Activated naive CD8-positive, alpha-beta T cell treated with anti-CD3 and anti-CD28 coated beads, Interleukin-2, amount 50 U/mL, for 16 hours (primary cell): ENCODE data around the gene INO80.
"Not testable (repeated sequence)": the region's sequence is repeated elsewhere in the genome, so short reads cannot be mapped to it uniquely, and the experiment has no call there.

Experiments used
- DNase-seq: peaks from one replicate; pipeline ENCODE4 v3.0.0-alpha.2; 2020; ENCODE audit warnings: low read depth, low spot score

INO80 gene

DNA sequence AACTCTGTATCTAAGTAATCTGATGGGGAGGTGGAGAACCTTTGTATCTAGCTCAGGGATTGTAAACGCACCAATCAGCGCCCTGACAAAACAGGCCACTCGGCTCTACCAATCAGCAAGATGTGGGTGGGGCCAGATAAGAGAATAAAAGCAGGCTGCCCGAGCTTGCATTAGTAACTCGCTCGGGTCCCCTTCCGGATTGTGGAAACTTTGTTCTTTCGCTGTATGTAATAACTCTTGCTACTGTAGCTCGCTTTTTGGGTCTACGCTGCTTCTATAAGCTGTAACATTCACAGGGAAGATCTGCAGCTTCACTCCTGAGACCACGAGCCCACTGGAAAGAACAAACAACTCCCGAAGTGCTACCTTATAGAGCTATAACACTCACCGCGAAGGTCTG, 153.8 kb downstream of the INO80 start:
- DNase-seq = not testable (repeated sequence)

DNA sequence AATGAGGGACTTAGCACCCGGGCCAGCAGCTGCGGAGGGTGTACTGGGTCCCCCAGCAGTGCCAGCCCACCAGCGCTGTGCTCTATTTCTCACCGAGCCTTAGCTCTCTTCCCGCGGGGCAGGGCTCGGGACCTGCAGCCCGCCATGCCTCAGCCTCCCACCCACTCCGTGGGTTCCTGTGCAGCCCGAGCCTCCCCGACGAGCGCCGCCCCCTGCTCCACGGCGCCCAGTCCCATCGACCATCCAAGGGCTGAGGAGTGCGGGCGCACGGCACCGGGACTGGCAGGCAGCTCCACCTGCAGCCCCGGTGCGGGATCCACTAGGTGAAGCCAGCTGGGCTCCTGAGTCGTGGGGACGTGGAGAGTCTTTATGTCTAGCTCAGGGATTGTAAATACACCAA, 154.3 kb downstream of the INO80 start:
- DNase-seq = not testable (repeated sequence)

DNA sequence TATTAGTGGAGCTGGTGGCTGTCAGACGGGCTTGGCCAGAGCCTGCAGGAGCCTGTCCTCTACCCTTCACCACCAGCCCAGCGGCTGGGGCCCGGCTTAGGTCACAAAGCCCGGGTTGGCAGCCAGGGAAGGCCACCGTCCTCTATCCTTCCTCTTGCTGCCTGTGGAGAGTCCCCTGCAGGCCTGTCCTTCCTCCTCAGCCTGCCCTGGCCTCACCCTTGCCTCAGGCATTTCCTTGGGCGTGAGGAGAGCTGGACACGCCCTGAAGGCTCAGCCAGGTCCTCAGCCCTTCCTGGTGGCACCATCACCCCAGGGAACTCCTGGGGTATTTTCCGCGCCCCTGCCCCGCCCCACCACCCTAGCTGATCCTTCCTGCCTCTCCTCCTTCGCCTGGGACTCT, 155.2 kb downstream of the INO80 start:
- no peak for DNase-seq

DNA sequence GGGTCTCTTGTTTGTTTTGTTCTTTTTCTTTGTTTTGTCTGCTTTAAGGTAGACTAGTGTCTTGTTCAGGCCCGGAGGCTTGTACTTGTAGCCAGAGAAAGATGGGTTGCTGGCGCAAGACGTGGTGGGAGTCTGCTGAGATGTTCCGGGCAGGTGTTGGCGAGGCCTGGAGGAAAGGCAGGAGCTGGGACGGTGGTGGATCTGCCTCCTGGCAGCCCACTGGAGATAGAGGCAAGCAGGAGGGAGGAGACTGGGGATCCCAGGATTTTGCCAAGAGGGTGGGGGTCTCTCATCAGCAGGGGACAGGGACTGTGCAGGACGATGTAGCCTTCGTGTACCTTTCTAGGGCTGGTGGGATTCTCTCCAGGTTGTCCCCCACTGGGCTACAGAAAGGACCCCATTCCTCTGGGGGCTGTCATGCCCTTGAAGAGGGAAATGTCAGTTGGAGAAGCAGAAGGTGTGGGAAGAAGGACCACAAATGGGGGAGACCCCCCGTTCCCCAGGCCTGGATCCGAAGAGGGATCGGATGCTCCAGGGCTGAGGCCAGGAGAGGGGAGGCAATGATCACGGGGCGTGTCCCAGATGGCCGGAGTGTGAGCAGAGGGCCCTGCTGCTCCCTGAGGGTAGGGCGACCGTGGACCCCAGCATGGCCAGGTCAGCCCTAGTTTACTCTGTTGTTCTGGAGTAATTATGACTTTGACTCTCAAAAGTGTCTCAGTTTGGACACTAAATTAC, 155.8 kb downstream of the INO80 start:
- no peak for DNase-seq

DNA sequence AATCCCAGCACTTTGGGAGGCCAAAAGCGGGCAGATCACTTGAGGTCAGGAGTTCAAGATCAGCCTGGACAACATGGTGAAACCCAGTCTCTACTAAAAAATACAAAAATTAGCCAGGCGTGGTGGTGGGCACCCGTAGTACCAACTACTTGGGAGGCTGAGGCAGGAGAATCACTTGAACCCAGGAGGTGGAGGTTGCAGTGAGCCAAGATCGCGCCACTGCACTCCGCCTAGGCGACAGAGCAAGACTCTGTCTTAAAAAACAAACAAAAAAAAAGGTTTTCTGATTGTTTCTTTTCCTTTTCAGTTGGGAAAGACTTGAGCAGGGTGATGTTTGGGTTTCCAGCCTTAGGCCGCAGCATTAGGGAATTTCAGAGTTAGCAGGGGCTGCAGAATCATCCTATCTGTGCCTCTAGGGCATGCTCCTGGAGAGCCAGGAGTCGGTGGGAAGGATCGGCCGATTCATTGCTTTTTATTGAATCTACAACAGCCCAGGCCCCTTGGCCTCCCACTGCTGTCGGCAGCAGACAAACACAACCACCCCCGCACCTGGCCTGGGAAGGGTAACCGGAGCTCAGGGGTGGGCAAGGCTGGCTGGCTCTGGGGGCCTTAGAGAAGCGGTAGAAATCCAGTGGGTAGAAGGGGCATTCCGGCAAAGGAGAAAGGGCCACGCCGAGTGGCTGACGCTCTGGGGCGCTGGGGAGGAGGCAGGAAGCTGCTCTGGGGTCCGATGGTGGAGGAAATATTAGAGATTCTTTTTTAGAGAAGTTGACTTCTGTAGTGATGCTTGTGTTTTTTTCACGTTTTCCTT, 156.5 kb downstream of the INO80 start:
- DNase-seq = no peak

DNA sequence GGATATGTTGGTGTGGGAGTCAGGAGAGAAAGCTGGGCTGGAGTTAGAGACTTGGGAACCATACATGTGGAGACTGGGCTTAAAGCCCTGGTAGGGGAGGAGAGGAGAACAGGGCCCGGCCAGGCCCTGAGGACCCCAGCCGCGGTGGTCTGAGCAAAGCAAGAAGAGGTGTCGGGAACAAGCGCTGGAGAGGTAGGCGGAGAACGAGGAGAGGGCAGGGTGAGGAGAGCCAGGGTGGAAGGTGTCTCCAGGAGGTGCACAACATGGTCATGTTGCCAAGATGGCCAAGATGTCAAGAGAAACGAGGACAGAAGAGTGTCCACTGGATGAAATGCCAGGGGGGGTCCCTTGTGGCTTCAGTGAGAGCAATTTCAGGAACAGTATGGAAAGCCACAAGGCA, 157.4 kb downstream of the INO80 start:
- DNase-seq = no peak

DNA sequence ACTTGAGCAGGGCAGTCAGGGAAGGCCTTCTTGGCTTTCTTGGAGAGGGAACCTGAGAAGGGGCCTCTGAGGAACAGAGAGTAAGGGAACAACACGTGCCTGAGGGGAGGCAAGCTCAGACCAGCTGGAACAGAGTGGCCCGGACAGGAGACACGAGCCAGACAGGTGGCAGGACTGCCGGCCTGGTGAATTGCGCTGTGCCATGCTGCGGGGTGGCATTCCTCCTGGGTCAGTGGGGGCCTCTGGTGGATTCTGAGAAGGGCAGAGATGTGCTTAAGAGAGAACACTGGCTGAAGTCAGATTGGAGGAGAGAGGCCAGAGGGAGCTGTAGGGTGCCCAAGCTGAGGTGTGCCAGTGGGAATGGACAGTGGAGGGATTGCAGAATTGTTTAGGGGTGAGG, 157.9 kb downstream of the INO80 start:
- no peak for DNase-seq

DNA sequence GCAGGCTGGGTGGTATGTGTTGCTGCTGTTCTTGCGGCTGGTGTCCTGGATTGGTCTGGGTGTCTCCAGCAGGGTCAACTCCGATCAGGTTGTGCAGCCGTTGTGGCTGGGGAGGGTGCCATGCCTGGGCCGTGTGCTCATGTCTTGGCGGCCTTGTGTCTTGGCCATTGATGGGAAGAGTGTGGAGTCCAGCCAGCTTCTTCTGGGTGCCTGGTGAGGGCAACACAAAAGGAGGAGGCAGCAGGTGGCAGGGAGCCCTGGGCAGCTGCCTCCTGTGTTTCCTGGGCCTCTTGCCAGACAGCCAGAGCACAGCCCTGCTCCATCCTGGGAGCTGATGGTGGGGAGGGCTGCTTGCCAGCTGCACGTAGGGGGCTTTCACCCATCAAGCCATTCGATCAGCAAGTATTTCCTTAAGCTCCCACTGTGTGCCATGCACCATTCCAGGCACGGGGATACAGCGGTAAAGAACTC, 158.5 kb downstream of the INO80 start:
- no peak for DNase-seq

DNA sequence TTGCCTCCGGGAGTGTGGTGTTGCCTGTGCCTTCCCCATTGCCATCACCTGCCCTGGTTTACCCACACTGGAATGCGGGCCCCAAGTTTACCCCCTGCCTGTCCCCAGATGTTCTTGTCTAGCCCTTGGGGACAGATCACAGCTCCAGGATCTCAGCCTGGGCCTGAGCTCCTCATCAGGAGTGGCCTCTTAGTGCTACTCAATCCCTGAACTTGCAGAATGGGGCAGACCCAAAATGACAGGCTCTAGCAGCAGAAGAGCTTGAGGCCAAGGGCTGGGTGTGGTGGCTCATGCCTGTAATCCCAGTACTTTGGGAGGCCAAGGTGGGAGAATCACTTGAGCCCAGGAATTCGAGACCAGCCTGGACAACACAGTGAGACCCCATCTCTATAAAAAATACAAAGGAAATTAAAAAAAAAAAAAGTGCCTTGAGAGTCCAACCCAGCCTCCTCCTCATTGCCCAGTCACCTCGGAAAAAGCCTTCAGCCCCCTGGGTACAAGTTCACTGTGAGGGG, 159.0 kb downstream of the INO80 start:
- DNase-seq = no peak

DNA sequence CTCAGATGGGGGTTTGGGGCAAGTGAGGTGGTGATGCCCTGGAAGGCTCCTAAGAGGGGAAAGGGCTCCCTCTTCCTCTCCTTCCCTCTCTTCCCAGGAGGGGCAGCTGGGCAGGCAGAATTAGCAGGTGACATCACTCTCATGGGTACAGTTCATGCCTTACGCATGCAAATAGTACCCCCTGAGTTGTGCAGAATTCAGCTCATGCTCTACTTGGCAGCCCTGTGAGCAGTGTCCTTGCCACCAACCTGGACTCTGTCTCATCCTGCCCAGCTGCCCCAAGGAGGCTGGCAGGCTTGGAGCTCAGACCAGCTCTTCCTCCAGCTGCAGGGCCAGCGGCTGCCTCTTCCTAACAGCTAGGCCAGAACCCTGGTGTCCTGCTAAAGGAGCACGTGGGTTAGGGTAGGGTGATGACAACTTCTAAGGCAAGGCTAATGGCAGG, 159.5 kb downstream of the INO80 start:
- DNase-seq = no peak

DNA sequence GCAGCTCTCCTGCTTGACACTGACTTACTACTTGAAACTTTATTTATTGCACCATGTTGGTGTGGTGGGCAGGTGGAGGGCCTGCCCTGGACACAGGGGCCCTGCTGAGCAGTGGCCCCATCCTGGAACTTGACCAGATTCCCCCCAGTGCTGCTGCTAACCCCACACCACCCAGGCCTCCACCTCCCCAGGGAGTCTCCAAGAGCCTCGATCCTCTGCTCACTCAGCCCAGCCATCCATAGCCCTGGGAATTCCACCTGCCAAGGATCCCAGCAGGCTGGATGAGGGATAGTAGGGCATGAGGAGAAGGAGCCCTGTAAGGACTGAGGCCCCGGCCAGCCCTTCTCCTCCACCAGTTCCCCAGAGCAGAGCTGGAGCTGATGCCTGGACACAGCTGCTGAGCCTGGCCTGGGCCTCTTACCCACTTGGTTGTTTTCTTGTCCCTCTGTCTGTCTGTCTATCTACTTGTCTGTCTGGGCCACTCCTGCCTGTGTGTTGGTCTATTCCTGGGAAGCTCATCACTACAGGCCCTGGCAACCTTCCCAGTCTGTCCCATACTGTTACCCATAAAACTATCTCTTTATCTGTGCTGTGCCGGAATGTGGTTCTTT, 160.0 kb downstream of the INO80 start:
- DNase-seq = no peak

DNA sequence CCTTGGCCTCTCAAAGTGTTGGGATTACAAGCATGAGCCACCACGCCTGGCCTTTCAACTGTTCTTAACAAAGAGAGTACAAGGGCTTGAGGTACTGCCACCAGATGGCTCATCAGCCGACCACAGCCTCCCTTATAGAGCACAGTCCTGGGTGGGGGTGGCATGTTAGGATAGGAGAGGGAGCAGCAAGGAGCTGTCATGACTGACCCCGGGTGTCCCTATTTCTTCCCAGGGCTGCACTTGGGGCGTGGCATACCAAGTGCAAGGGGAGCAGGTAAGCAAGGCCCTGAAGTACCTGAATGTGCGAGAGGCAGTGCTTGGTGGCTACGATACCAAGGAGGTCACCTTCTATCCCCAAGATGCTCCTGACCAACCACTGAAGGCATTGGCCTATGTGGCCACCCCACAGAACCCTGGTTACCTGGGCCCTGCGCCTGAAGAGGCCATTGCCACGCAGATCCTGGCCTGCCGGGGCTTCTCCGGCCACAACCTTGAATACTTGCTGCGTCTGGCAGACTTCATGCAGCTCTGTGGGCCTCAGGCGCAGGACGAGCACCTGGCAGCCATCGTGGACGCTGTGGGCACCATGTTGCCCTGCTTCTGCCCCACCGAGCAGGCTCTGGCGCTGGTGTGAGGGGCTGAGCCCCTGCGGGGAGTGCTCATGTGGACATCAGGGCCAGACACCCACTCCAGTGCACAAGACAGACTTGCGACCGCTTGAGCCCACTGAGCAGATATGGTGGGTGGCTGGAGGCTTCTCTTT, 160.8 kb downstream of the INO80 start:
- no peak for DNase-seq

DNA sequence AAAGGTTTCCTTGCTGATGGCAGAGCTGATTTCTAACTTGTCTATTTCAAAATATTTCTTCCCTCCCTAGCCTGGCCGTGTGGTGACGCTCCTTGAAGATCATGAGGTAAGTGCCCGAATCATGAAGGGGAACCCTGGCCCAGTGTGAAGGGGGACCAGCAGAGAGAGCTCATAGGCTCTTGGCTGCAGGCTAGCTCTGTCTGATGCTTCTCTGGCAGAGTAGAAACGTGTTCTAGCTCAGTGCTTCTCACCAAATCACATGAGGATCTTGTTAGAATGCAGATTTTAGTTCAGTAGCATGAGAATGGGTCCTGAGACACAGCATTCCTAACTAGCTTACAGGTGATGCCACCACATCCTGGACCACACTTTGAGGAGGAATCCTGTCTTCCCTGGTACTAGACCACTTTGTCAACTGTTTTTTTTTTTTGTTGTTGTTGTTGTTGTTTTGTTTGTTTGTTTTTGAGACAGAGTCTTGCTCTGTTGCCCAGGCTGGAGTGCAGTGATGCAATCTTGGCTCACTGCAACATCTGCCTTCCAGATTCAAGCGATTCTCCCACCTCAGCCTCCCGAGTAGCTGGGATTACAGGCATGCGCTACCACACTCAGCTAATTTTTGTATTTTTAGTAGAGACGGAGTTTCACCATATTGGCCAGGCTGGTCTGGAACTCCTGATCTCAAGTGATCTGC, 161.8 kb downstream of the INO80 start:
- not testable (repeated sequence) for DNase-seq

DNA sequence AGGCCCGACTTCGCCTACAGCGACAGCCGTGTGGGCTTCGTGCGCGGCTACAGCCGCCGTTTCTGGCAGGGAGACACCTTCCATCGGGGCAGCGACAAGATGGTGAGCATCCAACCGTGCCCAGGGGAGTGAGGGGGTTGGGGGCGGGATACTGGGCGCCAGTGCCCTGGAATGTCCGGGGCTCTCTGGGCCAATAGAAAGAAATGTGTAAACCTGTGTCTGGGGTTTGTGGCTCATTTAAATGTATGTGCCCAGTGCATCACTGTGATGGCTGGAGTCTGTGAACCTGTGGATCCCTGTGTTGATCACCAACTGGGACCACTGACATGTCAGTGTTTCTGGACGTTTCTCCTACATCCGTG, 162.4 kb downstream of the INO80 start:
- DNase-seq = no peak

DNA sequence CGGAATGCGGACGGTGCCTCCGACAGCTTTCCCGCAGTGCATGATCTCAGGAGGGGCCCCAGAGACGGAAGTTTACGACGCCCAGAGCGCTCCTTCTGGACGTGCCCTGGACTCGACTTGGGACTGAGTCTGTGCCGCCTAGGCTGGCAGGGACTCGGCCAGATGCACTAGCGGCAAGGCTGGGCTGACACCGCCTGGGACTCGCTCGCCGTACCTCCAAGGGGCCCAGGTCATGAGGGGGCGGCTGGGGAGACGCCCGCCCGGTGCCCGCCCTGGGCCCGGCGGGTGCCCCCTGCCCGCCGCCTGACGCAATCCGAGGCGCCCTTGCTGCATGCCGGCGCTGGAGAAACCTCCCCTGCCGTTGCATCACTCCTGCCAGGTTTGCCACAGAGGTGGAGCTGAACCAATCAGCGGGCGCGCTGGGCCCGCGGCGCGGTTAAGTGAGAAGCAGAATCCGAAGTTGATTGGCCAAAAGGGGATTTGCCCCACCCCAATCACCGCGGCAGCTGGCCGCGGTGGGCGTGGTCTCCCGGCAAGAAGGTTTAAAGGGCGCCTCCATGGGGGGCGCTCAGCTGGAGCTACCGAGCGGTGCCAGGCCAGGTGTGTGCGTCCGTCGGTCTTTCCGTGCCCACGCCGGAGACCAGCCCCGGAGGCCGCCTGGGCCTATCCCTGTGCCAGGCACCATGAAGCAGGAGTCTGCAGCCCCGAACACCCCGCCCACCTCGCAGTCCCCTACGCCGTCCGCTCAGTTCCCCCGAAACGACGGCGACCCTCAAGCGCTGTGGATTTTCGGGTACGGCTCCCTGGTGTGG, 163.0 kb downstream of the INO80 start, which contains the start of gene CHAC1:
Gene CHAC1 (plus strand): TSS at position 571 of the 812 bp plus-strand sequence. CDS start 113 bp downstream, at position 684.
- DNase-seq = peak; percentile 92

DNA sequence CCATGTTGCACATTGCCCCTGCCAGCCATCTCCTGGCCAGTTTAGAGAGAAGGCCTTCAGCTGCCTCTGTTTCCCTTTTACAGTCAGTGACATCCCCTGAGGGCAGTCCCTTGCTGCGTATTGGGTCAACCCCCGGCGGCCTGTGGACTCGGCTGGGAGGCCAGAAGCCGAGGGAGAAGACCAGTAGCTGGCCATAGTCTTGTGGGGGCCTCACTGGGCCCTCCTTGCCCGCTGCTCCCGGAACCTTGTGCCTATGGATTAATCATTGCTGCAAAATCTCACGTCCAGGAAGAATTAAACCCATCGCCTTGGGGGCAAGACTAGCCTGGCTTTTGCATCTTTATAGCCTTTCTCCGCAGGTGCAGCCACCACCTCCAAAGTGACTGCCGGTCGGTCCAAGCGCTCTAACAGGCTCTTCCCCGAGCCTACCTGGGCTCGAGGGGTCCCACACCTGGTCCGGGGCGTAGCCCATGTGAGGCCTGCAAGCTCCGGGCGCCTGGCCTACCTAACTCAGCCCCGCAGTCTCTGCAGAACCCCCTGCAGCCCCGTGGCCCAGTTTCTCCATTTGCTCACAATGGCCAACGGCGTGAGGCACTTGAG, 163.7 kb downstream of the INO80 start:
- DNase-seq = no peak

DNA sequence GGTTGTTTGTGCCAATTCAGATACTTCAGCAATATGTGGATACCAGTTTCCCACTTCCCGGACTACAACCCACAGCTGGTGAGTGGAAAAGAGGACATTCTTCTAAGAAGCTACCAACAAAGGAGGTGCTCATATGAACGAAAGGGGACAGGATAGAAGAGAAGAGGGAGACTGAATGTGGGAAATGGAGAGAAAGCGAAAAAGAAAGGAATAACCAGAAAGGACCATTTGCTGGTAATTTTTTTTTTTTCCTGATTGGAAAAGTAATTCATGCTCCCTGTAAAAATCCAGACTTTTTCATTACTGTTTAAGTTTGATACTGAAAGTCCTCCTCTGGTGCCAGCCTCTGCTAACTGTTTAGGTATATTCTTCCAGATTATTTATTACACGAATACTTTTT, 164.3 kb downstream of the INO80 start:
- no peak for DNase-seq

DNA sequence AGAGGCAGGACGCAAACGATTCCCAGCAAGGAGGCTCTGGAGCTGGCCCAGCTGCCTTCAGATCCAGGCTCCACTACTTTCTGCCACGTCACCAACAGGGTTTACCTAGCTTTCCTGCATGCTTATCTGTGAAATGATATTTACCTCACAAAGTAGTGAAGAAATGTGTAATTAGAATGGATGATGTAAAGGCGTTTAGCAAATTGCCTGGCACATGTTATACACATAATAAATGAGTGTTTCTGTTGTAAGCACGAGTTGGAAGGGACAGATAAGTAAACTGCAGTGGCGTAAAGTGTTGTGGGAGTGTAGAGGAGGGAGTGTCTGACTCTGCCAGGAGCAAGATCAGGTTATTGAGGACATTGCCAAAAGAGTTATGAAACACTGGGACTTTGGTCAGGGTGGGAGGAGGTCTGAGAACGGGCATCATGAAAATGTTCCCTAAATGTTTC, 166.3 kb downstream of the INO80 start:
- no peak for DNase-seq

DNA sequence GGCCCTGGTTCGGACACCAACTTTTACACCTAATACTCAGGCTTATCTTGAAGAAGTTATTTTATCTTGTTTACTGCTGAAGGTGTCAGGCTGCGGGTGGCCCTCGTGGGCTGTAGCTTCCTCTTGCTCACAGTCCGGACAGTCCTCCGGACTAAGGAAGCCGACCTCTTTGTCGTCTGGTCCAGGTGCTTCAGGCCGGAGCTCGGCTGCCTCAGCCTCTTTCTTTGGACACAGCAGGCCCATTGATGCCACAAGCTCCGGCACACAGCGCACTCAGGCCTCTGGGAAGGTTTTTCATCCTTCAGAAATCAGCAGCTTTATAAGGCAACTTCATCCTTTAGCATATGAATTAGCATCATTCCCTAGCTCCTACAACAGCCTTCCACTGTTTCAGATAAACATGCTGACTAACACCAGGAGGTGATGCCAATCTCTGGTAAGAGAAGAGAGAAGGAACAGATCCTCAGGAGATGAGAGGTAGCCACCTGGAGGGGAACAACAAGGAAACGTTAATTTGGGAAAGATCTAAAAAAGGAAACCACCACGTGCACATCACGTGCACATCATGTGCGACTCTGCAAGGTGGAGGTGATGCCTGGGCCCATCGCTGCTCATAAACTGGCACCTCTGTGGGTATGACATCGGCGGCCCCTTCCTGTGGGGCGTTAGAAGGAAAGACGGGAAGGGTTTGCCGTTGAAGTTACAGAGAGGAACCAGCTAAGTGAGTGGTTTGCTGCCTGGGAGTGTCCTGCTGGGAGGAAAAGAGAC, 167.2 kb downstream of the INO80 start:
- DNase-seq = no peak
